Middle frontal gyrus (tissue), 1 donor: Measurements from ENCODE around the gene FKRP.
"Not testable (repeated sequence)": the region's sequence is repeated elsewhere in the genome, so short reads cannot be mapped to it uniquely, and the experiment has no call there.

ENCODE experiments used
- DNase-seq: peaks from one replicate; pipeline ENCODE4 v3.0.0-alpha.2; 2015; ENCODE audit warnings: low spot score; ENCODE audit errors: extremely low spot score

The FKRP gene

DNA sequence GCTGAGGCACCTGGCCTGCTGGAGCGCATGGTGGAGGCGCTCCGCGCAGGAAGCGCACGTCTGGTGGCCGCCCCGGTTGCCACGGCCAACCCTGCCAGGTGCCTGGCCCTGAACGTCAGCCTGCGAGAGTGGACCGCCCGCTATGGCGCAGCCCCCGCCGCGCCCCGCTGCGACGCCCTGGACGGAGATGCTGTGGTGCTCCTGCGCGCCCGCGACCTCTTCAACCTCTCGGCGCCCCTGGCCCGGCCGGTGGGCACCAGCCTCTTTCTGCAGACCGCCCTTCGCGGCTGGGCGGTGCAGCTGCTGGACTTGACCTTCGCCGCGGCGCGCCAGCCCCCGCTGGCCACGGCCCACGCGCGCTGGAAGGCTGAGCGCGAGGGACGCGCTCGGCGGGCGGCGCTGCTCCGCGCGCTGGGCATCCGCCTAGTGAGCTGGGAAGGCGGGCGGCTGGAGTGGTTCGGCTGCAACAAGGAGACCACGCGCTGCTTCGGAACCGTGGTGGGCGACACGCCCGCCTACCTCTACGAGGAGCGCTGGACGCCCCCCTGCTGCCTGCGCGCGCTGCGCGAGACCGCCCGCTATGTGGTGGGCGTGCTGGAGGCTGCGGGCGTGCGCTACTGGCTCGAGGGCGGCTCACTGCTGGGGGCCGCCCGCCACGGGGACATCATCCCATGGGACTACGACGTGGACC lies 10.1 kb downstream of the FKRP start:
- no peak for DNase-seq

- no peak for DNase-seq
Observed at GRCh38 chr19:46756544-46756888, 10.7 kb downstream of the FKRP start.

- no peak for DNase-seq
Observed at GRCh38 chr19:46759206-46759605, 13.3 kb downstream of the FKRP start.

DNA sequence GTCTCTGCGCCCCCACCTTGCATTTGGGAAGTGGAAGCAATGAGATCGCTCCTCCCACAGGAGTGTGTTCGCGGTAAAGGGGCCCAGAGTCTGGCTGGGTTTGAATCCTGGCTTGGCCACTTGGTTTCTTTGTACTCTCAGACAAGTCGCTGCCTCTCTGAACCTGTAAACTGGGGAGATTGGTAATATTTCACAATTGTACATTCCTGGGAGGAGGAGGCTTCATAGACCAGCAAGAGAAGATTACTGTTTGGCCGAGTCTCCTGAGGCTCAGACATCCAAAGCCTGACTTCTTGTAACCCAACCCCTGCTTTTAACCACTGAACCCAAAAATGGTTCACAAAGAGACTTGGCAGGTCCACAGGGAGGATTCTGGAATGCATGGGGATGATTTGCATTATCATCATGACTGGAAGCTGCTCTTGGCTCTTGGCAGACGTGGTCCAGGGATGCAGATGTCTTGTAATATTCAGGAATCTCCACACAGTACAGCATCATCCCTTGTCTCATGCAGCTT lies 14.0 kb downstream of the FKRP start:
- no peak for DNase-seq

DNA sequence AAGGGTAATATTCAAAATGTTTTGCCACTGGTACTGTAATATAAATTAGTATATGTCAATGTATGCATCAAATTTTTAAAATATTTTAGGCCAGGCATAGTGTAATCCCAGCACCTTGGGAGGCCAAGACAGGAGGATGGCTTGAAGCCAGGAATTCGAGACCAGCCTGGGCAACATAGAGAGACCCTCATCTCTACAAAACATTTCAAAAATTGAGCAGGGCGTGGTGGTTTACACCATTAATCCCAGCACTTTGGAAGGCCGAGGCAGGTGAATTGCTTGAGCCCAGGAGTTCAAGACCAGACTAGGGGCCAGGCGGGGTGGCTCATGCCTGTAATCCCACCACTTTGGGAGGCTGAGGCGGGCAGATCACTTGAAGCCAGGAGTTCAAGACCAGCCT lies 14.5 kb downstream of the FKRP start:
- DNase-seq = no peak

- DNase-seq = not testable (repeated sequence)
Observed at GRCh38 chr19:46760897-46761296, 15.0 kb downstream of the FKRP start.

GRCh38 chr19:46761418-46761831 lies 15.6 kb downstream of the FKRP start:
- no peak for DNase-seq

GRCh38 chr19:46762245-46762890 lies 16.5 kb downstream of the FKRP start:
- DNase-seq = no peak

GRCh38 chr19:46764817-46765291 lies 19.0 kb downstream of the FKRP start:
- DNase-seq = no peak

GRCh38 chr19:46766569-46767317 lies 20.9 kb downstream of the FKRP start:
- no peak for DNase-seq

- DNase-seq = not testable (repeated sequence)
Observed at GRCh38 chr19:46768746-46769145, 22.9 kb downstream of the FKRP start.

DNA sequence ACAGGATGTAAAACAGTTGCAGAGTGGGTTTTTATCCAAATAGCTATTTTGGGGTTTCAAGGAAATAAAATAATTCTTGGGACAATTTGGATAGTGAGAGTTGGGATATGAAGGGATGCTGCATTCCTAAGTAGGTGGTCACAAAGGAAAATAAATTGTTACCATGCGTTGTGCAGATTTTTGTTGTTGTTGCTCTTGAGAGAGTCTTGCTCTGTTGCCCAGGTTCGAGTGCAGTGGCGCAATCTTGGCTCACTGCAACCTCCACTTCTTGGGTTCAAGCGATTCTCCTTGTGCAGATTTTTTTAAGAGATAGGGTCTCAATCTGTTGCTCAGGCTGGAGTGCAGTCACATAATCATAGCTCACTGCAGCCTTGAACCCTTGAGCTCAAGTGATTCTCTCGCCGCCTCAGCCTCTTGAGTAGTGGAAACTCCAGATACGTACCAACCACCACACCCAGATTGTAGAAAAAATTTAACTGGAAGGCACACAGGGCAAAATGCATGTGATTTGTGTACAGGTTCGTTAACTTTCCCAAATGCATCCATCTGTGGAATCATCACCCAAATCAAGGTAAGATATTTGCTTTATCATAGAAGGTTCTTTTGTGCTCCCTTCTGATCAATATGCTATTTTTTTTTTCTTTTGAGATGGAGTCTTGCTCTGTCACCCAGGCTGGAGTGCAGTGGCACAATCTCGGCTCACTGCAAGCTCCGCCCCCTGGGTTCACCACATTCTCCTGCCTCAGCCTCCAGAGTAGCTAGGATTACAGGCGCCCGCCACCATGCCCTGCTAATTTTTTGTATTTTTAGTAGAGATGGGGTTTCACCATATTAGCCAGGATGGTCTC lies 26.5 kb downstream of the FKRP start:
- no peak for DNase-seq

GRCh38 chr19:46773018-46773399 lies 27.2 kb downstream of the FKRP start:
- no peak for DNase-seq

DNA sequence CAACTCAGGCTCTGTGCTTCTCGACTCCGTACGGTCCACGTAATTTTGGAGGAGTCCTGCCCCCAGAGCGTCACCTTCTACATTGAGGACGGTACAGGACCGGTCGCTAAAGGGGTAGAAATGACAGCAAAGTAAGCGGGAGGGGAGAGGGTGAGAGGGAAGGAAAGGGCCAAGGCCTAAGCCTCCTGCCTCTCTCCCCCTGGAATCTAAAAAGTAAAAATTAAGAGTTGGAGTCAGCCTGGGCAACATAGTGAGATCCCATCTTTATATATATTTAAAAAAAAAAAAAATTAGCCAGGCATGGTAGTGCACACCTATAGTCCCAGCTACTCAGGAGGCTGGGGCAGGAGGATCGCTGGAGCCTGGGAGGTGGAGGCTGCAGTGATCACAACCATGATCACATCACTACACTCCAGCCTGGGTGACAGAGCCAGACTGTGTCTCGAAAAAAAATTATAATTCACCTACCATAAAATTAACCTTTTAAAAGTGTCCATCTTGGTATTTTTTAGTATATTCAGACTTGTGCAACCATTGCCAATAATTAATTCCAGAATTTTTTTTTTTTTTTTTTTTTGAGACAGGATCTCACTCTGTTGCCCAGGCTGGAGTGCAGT lies 29.9 kb downstream of the FKRP start:
- DNase-seq = no peak

DNA sequence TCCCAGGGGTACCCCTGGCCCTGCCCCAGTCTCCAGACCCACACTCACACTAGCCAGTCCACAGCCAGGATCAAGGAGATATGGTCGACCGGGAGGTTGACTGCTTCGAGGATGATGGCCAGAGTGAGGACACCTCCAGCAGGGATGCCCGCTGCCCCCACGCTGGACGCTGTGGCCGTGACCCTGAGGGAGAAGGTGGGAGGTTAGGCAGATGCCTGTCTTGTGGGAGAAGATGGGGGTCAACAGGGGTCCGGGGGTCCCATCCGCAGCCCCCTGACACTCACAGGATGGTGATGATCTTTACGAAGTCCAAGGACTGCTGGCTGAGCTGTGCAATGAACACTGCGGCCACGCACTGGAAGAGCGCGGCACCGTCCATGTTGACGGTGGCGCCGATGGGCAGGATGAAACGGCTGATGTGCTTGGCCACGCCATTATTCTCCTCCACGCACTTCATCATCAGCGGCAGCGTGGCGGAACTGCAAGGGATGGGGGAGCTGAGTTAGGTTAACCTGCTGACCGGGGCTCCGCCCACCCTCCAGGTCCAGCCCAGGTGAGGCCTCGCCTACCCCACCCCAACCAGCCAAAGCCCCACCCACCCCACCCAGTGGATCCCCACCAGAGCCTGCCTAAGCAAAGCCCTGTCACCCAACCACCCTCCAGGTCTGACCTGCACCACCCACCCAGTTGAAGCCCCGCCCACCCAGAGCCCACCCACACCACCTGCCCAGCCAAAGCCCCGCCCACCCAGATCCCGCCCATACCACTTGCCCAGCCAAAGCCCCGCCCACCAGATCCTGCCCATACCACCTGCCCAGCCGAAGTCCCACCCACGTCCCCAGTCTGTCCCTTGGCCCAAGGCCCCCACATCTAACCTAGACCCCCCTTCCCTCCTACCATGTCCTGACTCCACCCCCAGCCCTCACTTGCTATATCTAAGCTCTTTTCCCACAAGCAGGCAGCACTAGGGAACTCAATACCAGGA lies 31.4 kb downstream of the FKRP start:
- no peak for DNase-seq

DNA sequence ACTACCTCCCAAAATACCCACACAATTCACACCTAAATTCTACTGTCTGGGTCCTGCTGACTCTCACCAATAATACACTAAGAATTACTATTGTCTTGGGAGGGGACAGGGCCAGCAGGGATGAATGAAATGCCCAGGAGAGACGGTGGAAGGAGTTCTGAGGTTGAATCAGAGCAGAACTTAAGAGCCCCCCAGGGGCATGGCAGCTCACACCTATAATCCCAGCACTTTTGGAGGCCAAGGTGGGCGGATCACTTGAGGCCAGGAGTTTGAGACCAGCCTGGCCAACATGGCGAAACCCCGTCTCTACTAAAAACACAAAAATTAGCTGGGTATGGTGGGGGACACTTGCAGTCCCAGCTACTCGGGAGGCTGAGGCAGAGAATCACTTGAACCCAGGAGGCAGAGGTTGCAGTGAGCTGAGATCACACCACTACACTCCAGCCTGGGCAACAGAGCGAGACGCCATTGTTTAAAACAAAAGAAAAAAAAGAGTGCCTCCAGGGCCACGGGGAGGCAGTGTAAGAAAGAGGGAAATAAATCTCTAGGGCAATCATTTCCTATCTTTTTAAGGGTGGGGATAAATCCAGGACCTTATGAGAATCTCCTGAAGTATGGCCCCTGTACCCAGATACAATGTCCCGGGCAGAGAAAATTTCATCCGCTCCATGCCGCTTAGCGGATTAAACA lies 32.2 kb downstream of the FKRP start:
- DNase-seq = not testable (repeated sequence)

DNA sequence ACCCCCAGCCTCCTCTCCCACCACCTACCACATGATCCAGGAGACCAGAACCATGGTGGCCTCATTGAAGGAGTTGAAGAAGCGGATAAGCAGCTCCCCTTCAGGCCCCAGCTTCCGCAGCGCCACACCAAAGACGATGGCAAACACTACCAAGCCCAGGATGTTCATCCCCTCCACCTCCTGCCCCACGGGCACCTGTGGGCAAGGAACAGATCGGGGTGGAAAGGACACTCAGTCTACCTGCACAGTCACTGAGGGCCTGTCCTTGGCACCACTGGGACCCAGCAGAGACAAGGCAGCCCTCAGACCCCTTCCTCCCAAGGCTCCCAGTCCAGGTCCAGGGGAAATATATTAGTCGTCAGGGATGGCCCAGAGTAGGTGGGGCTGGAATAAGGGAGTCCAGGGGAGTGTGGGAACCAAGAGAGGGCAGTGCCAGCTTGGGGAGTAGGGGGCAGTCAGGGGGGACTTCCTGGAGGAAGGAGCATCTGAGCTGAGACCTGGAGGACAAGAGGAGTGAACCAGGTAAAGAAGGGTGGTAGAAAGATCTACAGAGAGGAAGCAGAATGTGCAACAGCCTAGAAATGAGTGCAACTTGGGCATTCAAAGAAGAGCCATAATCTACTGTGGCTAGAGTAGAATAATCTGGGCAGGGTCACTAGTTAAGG lies 36.6 kb downstream of the FKRP start:
- DNase-seq = no peak

- no peak for DNase-seq
Observed at GRCh38 chr19:46783670-46784069, 37.8 kb downstream of the FKRP start.
